GM23248 (cell line): ENCODE measurements around the gene JADE2. TPM values are rescaled to one million over a fixed set of nuclear protein-coding genes. Genes with fewer than 3 reads are reported as not detected.
A peak's percentile ranks its signal among the peaks of the same experiment; 100 is the strongest.

ENCODE experiments used
- DNase-seq: peaks from one replicate; pipeline ENCODE4 v3.0.0-alpha.2; 2015
- H2AFZ ChIP-seq: fragments of 200-600 bp; sonication (generic); 2 replicates; pipeline ENCODE4 v1.6.1; 2016; ENCODE audit warnings: antibody characterized with exemption
- H3F3A ChIP-seq: fragments of 200-600 bp; sonication (generic); 2 replicates; pipeline ENCODE4 v1.6.1; 2016; ENCODE audit warnings: mild to moderate bottlenecking, antibody characterized with exemption, mixed run types; ENCODE audit not compliant: insufficient read depth
- H3K27ac ChIP-seq: fragments of 200-600 bp; sonication (generic); 2 replicates; pipeline ENCODE4 v1.5.1; 2016; ENCODE audit warnings: mild to moderate bottlenecking
- H3K27me3 ChIP-seq: fragments of 200-600 bp; sonication (generic); replicated peaks from 2 replicates; pipeline ENCODE4 v1.6.1; 2016; ENCODE audit warnings: mild to moderate bottlenecking; ENCODE audit not compliant: insufficient read depth
- H3K36me3 ChIP-seq: fragments of 200-600 bp; sonication (generic); 2 replicates; pipeline ENCODE4 v1.6.1; 2016; ENCODE audit warnings: low read depth, mild to moderate bottlenecking
- H3K4me1 ChIP-seq: fragments of 200-600 bp; sonication (generic); 2 replicates; pipeline ENCODE4 v1.6.1; 2016; ENCODE audit warnings: mild to moderate bottlenecking; ENCODE audit not compliant: insufficient read depth
- H3K4me2 ChIP-seq: fragments of 200-600 bp; sonication (generic); one replicate; pipeline ENCODE4 v1.6.1; 2016; ENCODE audit warnings: mild to moderate bottlenecking; ENCODE audit not compliant: unreplicated experiment
- H3K4me3 ChIP-seq: fragments of 200-600 bp; sonication (generic); 2 replicates; pipeline ENCODE4 v1.5.1; 2016; ENCODE audit warnings: mild to moderate bottlenecking
- H3K79me2 ChIP-seq: fragments of 200-600 bp; sonication (generic); 2 replicates; pipeline ENCODE4 v1.6.1; 2016; ENCODE audit warnings: mild to moderate bottlenecking; ENCODE audit not compliant: insufficient read depth
- H3K9ac ChIP-seq: fragments of 200-600 bp; sonication (generic); 2 replicates; pipeline ENCODE4 v1.6.1; 2016; ENCODE audit warnings: mild to moderate bottlenecking
- H3K9me2 ChIP-seq: fragments of 200-600 bp; sonication (generic); 2 replicates; pipeline ENCODE4 v1.6.1; 2016; ENCODE audit warnings: mixed run types, mild to moderate bottlenecking, moderate library complexity; ENCODE audit not compliant: insufficient read depth
- H3K9me3 ChIP-seq: fragments of 200-600 bp; sonication (generic); one replicate; pipeline ENCODE4 v1.6.1; 2017; ENCODE audit warnings: low read depth
- H4K20me1 ChIP-seq: fragments of 200-600 bp; sonication (generic); 2 replicates; pipeline ENCODE4 v1.6.0; 2016; ENCODE audit not compliant: insufficient read depth
- EZH2 ChIP-seq: fragments of 200-600 bp; sonication (generic); IDR thresholded peaks from 2 replicates; pipeline ENCODE4 v1.6.1; 2018; ENCODE audit warnings: antibody characterized with exemption, mild to moderate bottlenecking; ENCODE audit not compliant: insufficient read depth, poor library complexity, severe bottlenecking
- EZH2phosphoT487 ChIP-seq: fragments of 200-600 bp; sonication (generic); IDR thresholded peaks from 2 replicates; pipeline ENCODE4 v1.6.1; 2018; ENCODE audit warnings: antibody characterized with exemption, moderate library complexity, mild to moderate bottlenecking, low read depth; ENCODE audit not compliant: insufficient read depth
- WGBS, 2 experiments: methylation state at CpG; one replicate each; pipeline ENCODE4 v1.1.6; 2015 to 2017; ENCODE audit warnings: low lambda C conversion rate in 2 of 2, low coverage in 1 of 2; ENCODE audit errors: missing lambda C conversion rate in 2 of 2; 5-methylcytosine and 5-hydroxymethylcytosine counted together
- in situ Hi-C: fragments of 300-500 bp; cut with MboI; formaldehyde crosslinking; loops from 2 replicates; pipeline ENCODE4 v1.15.0; 2020
- polyA plus RNA-seq: library from polyadenylated mRNA; unstranded; fragments of >200 nt; fragmentation: Nextera tagmentation; extraction: Ambion mirVana; gene quantifications from 2 replicates; pipeline ENCODE4 v1.2.1, GENCODE V29; 2016
- total RNA-seq: library from RNA; depleted of rRNA; stranded (reverse); fragments of >200 nt; shearing (Covaris generic); gene quantifications from 2 replicates; pipeline ENCODE4 v1.2.3, GENCODE V29; 2014

Gene JADE2
- total and polyA plus RNA-seq, 2 experiments from 2014 or later = 7.1 to 18.0 TPM

DNA sequence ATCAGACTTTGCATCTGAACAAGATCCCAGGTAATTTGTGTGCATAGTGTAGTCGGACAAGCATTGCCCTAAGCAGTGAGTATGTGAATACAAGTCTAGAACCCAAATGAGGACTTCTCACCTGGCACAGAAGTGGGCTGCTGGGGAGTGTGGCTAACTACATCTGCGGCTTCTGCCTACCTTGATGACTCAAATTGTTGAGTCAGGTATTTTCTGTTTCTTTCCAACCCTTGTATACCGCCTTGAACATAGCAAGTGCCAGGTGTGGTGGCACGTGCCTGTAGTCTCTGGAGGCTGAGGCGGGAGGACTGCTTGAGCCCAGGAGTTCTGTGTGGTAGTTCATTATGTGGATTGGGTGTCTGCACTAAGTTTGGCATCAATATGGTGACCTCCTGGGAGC lies 7.9 kb upstream of the JADE2 start:
- no peaks in the 10 kb centered on the region for H4K20me1 ChIP-seq
- no peaks in the 10 kb centered on the region for H3K27me3 ChIP-seq
- H3F3A ChIP-seq = no peaks in the 10 kb centered on the region
- no peaks in the 10 kb centered on the region for H3K4me1 ChIP-seq
- DNase-seq = no peak
- H3K9me2 ChIP-seq = no peaks in the 10 kb centered on the region
- no peaks in the 10 kb centered on the region for H3K9me3 ChIP-seq
- 74 to 88% methylated on average over 5 of the region's 5 CpGs for WGBS, 2 experiments
- no peak overlapping the region for H3K27ac ChIP-seq
- no peaks in the 10 kb centered on the region for H3K79me2 ChIP-seq
- H3K4me2 ChIP-seq = no peak overlapping the region
- in situ Hi-C loops = no loop called here
- H3K9ac ChIP-seq = no peak overlapping the region
- H3K4me3 ChIP-seq = no peak overlapping the region
- TF ChIP-seq EZH2 = no peak
- no peak for TF ChIP-seq EZH2phosphoT487
- H3K36me3 ChIP-seq = no peaks in the 10 kb centered on the region
- no peak overlapping the region for H2AFZ ChIP-seq

DNA sequence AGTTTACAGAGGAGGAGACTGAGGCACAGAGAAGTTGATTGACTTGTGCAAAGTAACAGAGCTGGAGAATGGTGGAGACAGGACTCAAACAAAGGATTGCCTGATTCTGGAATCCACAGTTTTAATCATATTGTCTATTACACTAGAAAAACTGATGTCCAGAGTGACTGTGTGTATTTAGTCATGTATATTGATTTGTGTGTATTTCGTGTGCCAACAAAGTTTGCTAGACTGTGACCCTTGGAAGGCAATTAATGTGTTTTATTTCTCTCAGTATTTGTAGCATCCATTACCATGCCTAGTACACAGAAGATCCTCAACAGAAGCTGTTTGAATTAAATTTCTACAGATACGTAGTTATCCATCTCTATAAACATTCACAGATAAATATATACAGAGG lies 5.5 kb upstream of the JADE2 start:
- no peaks in the 10 kb centered on the region for H3K4me1 ChIP-seq
- DNase-seq = no peak
- H3K4me2 ChIP-seq = no peak overlapping the region
- no peak overlapping the region for H3K9ac ChIP-seq
- in situ Hi-C loops = no loop called here
- 87 to 94% methylated on average over 2 of the region's 2 CpGs for WGBS, 2 experiments
- no peaks in the 10 kb centered on the region for H3K36me3 ChIP-seq
- no peaks in the 10 kb centered on the region for H3K79me2 ChIP-seq
- no peaks in the 10 kb centered on the region for H4K20me1 ChIP-seq
- H3F3A ChIP-seq = peaks cover 10% of the 10 kb centered on the region; the same call in 1 of the 2 replicates
- H3K4me3 ChIP-seq = no peak overlapping the region
- H3K27ac ChIP-seq = no peak overlapping the region
- no peaks in the 10 kb centered on the region for H3K9me2 ChIP-seq
- TF ChIP-seq EZH2phosphoT487 (no peak), EZH2 (no peak)
- no peaks in the 10 kb centered on the region for H3K9me3 ChIP-seq
- no peaks in the 10 kb centered on the region for H3K27me3 ChIP-seq
- no peak overlapping the region for H2AFZ ChIP-seq

DNA sequence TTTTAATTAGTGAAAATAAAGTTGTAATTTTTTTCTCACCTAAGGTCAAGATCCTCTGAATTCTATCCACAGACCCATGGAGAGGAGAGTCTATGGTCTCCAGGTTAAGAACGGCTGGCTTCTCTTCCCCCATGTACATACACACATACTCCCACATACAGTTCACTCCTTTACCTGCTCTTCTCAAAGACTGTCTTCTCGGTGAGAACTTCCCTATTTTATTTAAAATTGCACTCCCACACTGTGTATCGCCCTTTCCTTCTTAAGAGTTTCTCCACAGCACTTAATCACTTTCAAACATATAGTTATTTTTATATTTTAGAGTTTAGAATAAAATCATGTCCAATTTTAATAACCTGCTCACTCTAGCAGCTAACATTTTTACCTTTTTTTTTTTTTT lies 3.6 kb upstream of the JADE2 start:
- H3K27ac ChIP-seq = no peak overlapping the region
- DNase-seq = no peak
- no peaks in the 10 kb centered on the region; the same call in 1 of the 2 replicates for H3K79me2 ChIP-seq
- no peak for TF ChIP-seq EZH2
- TF ChIP-seq EZH2phosphoT487 = no peak
- H3K36me3 ChIP-seq = no peaks in the 10 kb centered on the region
- in situ Hi-C loops = no loop called here
- no peak overlapping the region for H3K9ac ChIP-seq
- H3K9me2 ChIP-seq = no peaks in the 10 kb centered on the region
- no peaks in the 10 kb centered on the region for H3K9me3 ChIP-seq
- H2AFZ ChIP-seq = no peak overlapping the region
- H3F3A ChIP-seq = peaks cover 10% of the 10 kb centered on the region; the same call in 1 of the 2 replicates
- 58 to 66% methylated on average over 3 of the region's 3 CpGs for WGBS, 2 experiments
- no peak overlapping the region for H3K4me3 ChIP-seq
- H4K20me1 ChIP-seq = no peaks in the 10 kb centered on the region
- H3K27me3 ChIP-seq = no peaks in the 10 kb centered on the region
- no peaks in the 10 kb centered on the region for H3K4me1 ChIP-seq
- H3K4me2 ChIP-seq = no peak overlapping the region

DNA sequence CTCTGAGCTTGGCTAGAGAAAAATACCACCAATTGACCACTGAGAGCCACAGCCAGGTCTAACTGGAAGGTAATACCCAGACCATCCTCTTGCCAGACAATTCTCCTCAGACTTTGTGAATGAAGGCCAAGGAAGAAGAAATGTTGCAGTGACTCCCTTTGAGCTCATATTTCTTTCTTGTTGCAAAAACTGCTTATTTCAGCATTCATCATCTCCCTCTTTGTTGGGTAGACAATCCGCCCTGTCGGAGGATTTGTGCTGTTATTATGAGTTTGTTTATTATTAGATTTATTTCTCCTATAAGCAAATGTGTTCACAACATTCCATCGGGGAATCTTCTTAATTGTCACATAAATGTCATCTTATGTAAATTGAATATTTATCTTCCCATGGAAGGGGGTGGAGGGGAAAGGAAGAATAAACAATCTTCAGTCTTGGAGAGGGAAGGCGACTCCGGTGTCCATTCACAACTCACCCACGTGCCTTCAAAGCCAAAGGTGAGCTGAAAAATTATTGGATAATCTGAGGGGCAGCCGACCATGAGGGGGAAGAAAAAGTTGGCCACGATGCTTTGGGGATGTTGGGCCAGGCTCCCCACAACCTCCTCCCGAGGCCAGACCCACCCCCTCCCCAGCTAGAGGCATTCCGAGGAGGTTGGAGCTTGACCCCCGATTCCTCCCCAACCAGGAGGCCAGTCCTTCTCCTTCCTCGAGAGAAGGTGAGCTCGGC lies 1.8 kb upstream of the JADE2 start:
- DNase-seq = peak; percentile 24
- no peaks in the 10 kb centered on the region for H3K9me2 ChIP-seq
- H3K4me2 ChIP-seq = peak overlapping the region; percentile 100
- no peaks in the 10 kb centered on the region for H3K9me3 ChIP-seq
- in situ Hi-C loops = no loop called here
- no peaks in the 10 kb centered on the region for H4K20me1 ChIP-seq
- WGBS, 2 experiments = 11 to 16% methylated on average over 11 to 13 of the region's 13 CpGs
- H3K4me1 ChIP-seq = peaks cover 11% of the 10 kb centered on the region
- peaks cover 20% of the 10 kb centered on the region; the same call in 1 of the 2 replicates for H3F3A ChIP-seq
- H3K79me2 ChIP-seq = peaks cover 11% of the 10 kb centered on the region
- peak overlapping the region; percentile 96 for H3K9ac ChIP-seq
- TF ChIP-seq EZH2 = no peak
- H3K27ac ChIP-seq = peak overlapping the region; percentile 82; the same call in 1 of the 2 replicates
- H3K4me3 ChIP-seq = peak overlapping the region; percentile 95
- no peaks in the 10 kb centered on the region for H3K36me3 ChIP-seq
- H2AFZ ChIP-seq = peak overlapping the region; percentile 75
- no peaks in the 10 kb centered on the region for H3K27me3 ChIP-seq
